HepG2 (cell line): ENCODE measurements around the gene PKMYT1. TPM values are rescaled to one million over a fixed set of nuclear protein-coding genes. Genes with fewer than 3 reads are reported as not detected.

ENCODE experiments used
- ATAC-seq: fragments of 200-7000 bp; cut with Tn5 transposase; 3 replicates; pipeline ENCODE4 v1.9.1; 2020; ENCODE audit warnings: mild to moderate bottlenecking, moderate library complexity
- BruUV-seq: library from RNA; stranded (reverse); fragments of 400-500 nt; replicated peaks from 2 replicates; lab custom pipeline; 2021; lab: Mats Ljungman, UMichigan
- CTCF ChIA-PET: fragments of 300-600 bp; formaldehyde crosslinking; extraction: SDS; loops from one replicate; lab custom pipeline; 2021; ENCODE audit warnings: low total read pairs, inconsistent platforms, low intra/inter-chr PET ratio; lab: Yijun Ruan, JAX
- POLR2A ChIA-PET: fragments of 350-600 bp; sonication (Branson Sonifier 250); formaldehyde crosslinking; loops from one replicate; lab custom pipeline; 2020; ENCODE audit warnings: antibody characterized with exemption, inconsistent platforms; lab: Yijun Ruan, JAX
- DNase-seq: peaks from one replicate; pipeline ENCODE4 v3.0.0-alpha.2; 2015; ENCODE audit warnings: low spot score
- FAIRE-seq: peaks from 3 replicates; lab custom pipeline; 2011; peaks lifted over from hg19 to GRCh38; lab: Jason Lieb, UNC
- H2AFZ ChIP-seq: one replicate; pipeline ENCODE4 v1.6.1; 2011; ENCODE audit warnings: low read length, inconsistent platforms
- H3K27ac ChIP-seq: fragments of 300-600 bp; 3 replicates; pipeline ENCODE4 v1.8.0; 2011; ENCODE audit warnings: mixed run types, mild to moderate bottlenecking, mixed read lengths, low read length, inconsistent platforms; ENCODE audit not compliant: insufficient read depth; ENCODE audit errors: extremely low read length
- H3K27me3 ChIP-seq, 2 experiments: fragments of 200-600 bp in 1 of 2; 2 replicates in 1 of 2; 3 replicates in 1 of 2; pipeline versions ENCODE4 v1.6.0 to v1.8.0; 2011; ENCODE audit warnings: low read length in 2 of 2, mild to moderate bottlenecking in 2 of 2, moderate library complexity in 2 of 2, inconsistent platforms in 1 of 2; ENCODE audit not compliant: insufficient read depth in 2 of 2, control insufficient read depth in 1 of 2
- H3K36me3 ChIP-seq, 2 experiments: fragments of 200-600 bp in 1 of 2; replicated peaks in 1 of 2; 2 replicates in 1 of 2; 3 replicates in 1 of 2; pipeline versions ENCODE4 v1.5.1 to v1.8.0; 2011; ENCODE audit warnings: low read length in 2 of 2, inconsistent platforms in 1 of 2; ENCODE audit not compliant: insufficient read depth in 2 of 2, control insufficient read depth in 1 of 2
- H3K4me1 ChIP-seq: 2 replicates; pipeline ENCODE4 v1.5.1; 2012; ENCODE audit warnings: low read length, inconsistent platforms; ENCODE audit not compliant: insufficient read depth
- H3K4me2 ChIP-seq: 2 replicates; pipeline ENCODE4 v1.6.0; 2011; ENCODE audit warnings: low read depth, low read length, inconsistent platforms
- H3K4me3 ChIP-seq, 3 experiments: fragments of 200-600 bp in 1 of 3; sonication (generic), shearing (Covaris generic) in 1 of 3; replicated peaks in 1 of 3; 2 replicates each; pipeline ENCODE4 v1.5.1; 2011 to 2016; ENCODE audit warnings: low read length in 3 of 3, inconsistent platforms in 2 of 3, low read depth in 2 of 3, mild to moderate bottlenecking in 2 of 3, control low read depth in 1 of 3, mixed read lengths in 1 of 3; ENCODE audit not compliant: insufficient read depth in 1 of 3
- H3K79me2 ChIP-seq: one replicate; pipeline ENCODE4 v1.6.1; 2011; ENCODE audit warnings: low read length, inconsistent platforms; ENCODE audit not compliant: insufficient read depth
- H3K9ac ChIP-seq: 2 replicates; pipeline ENCODE4 v1.6.0; 2011; ENCODE audit warnings: mild to moderate bottlenecking, low read depth, low read length, inconsistent platforms; ENCODE audit not compliant: insufficient read depth
- H3K9me3 ChIP-seq: 2 replicates; pipeline ENCODE4 v1.5.1; 2012; ENCODE audit warnings: mild to moderate bottlenecking, low read length
- H4K20me1 ChIP-seq: 2 replicates; pipeline ENCODE4 v1.6.0; 2011; ENCODE audit warnings: inconsistent platforms, mild to moderate bottlenecking, low read length, moderate library complexity; ENCODE audit not compliant: insufficient read depth
- AKAP8 ChIP-seq: sonication (generic); formaldehyde crosslinking; IDR thresholded peaks from 2 replicates; pipeline ENCODE4 v1.5.1; 2020; ENCODE audit warnings: mild to moderate bottlenecking, missing genetic modification reagents
- FOSL1 ChIP-seq: sonication (generic); formaldehyde crosslinking; IDR thresholded peaks from 2 replicates; pipeline ENCODE4 v1.9.0; 2021; ENCODE audit warnings: missing genetic modification reagents, borderline replicate concordance
- HDAC1 ChIP-seq: sonication (generic); formaldehyde crosslinking; IDR thresholded peaks from 2 replicates; pipeline ENCODE4 v1.5.1; 2020; ENCODE audit warnings: mild to moderate bottlenecking, missing genetic modification reagents
- HNF4G ChIP-seq, 2 experiments: sonication (generic) in 1 of 2; formaldehyde crosslinking in 1 of 2; IDR thresholded peaks; 2 replicates each; pipeline versions ENCODE4 v1.4.0 to v1.6.1; 2011 to 2020; ENCODE audit warnings: borderline replicate concordance in 2 of 2, low read depth in 2 of 2, mild to moderate bottlenecking in 2 of 2, low read length in 1 of 2, missing genetic modification reagents in 1 of 2, moderate library complexity in 1 of 2
- IRF9 ChIP-seq: sonication (generic); formaldehyde crosslinking; IDR thresholded peaks from 2 replicates; pipeline ENCODE4 v1.8.0; 2022; ENCODE audit warnings: missing genetic modification reagents, mild to moderate bottlenecking, borderline replicate concordance
- LBX2 ChIP-seq: sonication (generic); formaldehyde crosslinking; IDR thresholded peaks from 2 replicates; pipeline ENCODE4 v1.5.0; 2020; ENCODE audit warnings: missing genetic modification reagents, mild to moderate bottlenecking, borderline replicate concordance
- MTF1 ChIP-seq: sonication (generic); formaldehyde crosslinking; IDR thresholded peaks from 2 replicates; pipeline ENCODE4 v1.5.0; 2020; ENCODE audit warnings: missing genetic modification reagents
- PAXIP1 ChIP-seq: sonication (generic); formaldehyde crosslinking; conservative IDR thresholded peaks from 2 replicates; pipeline ENCODE4 v1.4.0; 2020; ENCODE audit warnings: mild to moderate bottlenecking, missing genetic modification reagents, moderate library complexity
- PHF5A ChIP-seq: IDR thresholded peaks from one replicate; pipeline ENCODE4 v1.6.1; 2018; ENCODE audit warnings: low read depth, missing genetic modification reagents; ENCODE audit not compliant: unreplicated experiment
- TFE3 ChIP-seq: IDR thresholded peaks from 2 replicates; pipeline ENCODE4 v1.6.1; 2016
- ZNF3 ChIP-seq: IDR thresholded peaks from 2 replicates; pipeline ENCODE4 v1.7.0; 2017; ENCODE audit warnings: inconsistent platforms
- ZNF484 ChIP-seq: sonication (generic); formaldehyde crosslinking; IDR thresholded peaks from 2 replicates; pipeline ENCODE4 v1.5.1; 2020; ENCODE audit warnings: mild to moderate bottlenecking, low read depth, missing genetic modification reagents, borderline replicate concordance
- ZNF577 ChIP-seq: sonication (generic); formaldehyde crosslinking; IDR thresholded peaks from 2 replicates; pipeline ENCODE4 v1.4.0; 2020; ENCODE audit warnings: mild to moderate bottlenecking, low read depth, missing genetic modification reagents, borderline replicate concordance
- ZNF816 ChIP-seq: sonication (generic); formaldehyde crosslinking; IDR thresholded peaks from 2 replicates; pipeline ENCODE4 v1.8.0; 2022; ENCODE audit warnings: missing genetic modification reagents, mild to moderate bottlenecking, borderline replicate concordance
- WGBS: methylation state at CpG from one replicate; pipeline ENCODE4 v1.1.6; 2017; ENCODE audit warnings: low lambda C conversion rate; 5-methylcytosine and 5-hydroxymethylcytosine counted together
- in situ Hi-C: cut with HindIII; loops from 2 replicates; pipeline ENCODE4 v1.10.0; 2017; ENCODE audit warnings: low pct_unique_long_range_greater_than_20kb; ENCODE audit not compliant: extremely low pct_ligation_motif_present
- intact Hi-C: fragments of 100-400 bp; cut with micrococcal nuclease; formaldehyde crosslinking; loops from one replicate; pipeline ENCODE4 v1.10.0; 2022; ENCODE audit not compliant: unreplicated experiment
- polyA plus RNA-seq, 8 experiments: library from polyadenylated mRNA; depleted of rRNA in 3 of 8; stranded (reverse) in 7 of 8; unstranded in 1 of 8; fragments of >200 nt; fragmentation: Illumina TruSeq in 4 of 8; extraction: Trizol in 4 of 8; gene quantifications; 2 replicates each; pipeline versions ENCODE4 v1.2.1 to v1.2.3, GENCODE V29; 2011 to 2016; ENCODE audit warnings: low read depth in 4 of 8, missing spikeins in 1 of 8, mixed read lengths in 1 of 8; ENCODE audit not compliant: insufficient read depth in 1 of 8
- total RNA-seq, 5 experiments: library from RNA; depleted of rRNA; stranded (reverse); fragments of >200 nt; fragmentation: Illumina TruSeq; extraction: Trizol; gene quantifications; 2 replicates each; pipeline ENCODE4 v1.2.3, GENCODE V29; 2016; ENCODE audit warnings: low read depth in 1 of 5

The PKMYT1 gene
- total and polyA plus RNA-seq, 2 of the 13 experiments (the other 11 are each of a cell fraction or from before 2014, with no cell fraction given), result 7.0 to 27.8 TPM

GRCh38 chr16:3023415-3023668 lies 43.1 kb upstream of the PKMYT1 start (continued):
- TF ChIP-seq PHF5A, result peak; percentile 4
- TF ChIP-seq FOSL1 (CRISPR knock-in tag), result no peak

GRCh38 chr16:3022684-3023414 lies 42.6 kb upstream of the PKMYT1 start:
- Histone ChIP-seq H3K9me3 (no peaks in the 10 kb centered on the region), H3K9ac (peak overlapping the region; percentile 99), H3K27me3 (no peaks in the 10 kb centered on the region; a peak in 2 of 5 replicates), H3K4me2 (peak overlapping the region; percentile 85), H3K36me3 (peaks cover 16 to 17% of the 10 kb centered on the region in 2 experiments; a peak in 4 of 5 replicates), H3K79me2 (peaks cover 5% of the 10 kb centered on the region), H3K4me1 (peaks cover 51% of the 10 kb centered on the region), H4K20me1 (peaks cover 31% of the 10 kb centered on the region; the same call in 1 of the 2 replicates), H3K27ac (peak overlapping the region; percentile 93), H2AFZ (no peak overlapping the region), H3K4me3 (peak overlapping the region; percentile 62 to 93 (median 65))
- no TSS peak for BruUV-seq
- FAIRE-seq (no peak), DNase-seq (no peak), ATAC-seq (peak; percentile 1; the same call in 2 of the 3 replicates)
- POLR2A ChIA-PET, result interaction anchor here (0.6 to 18.8 kb wide), 17 partner anchors 9 to 271 kb away, joined by 3 to 750 read pairs (median 4); partner anchors contain the start of genes CLDN9, IL32, KREMEN2 and PKMYT1
- CTCF ChIA-PET, result no interaction called here
- in situ Hi-C loops (no loop called here), intact Hi-C loops (no loop called here)
- WGBS, result 27% methylated on average over 6 of the region's 8 CpGs
- TF ChIP-seq LBX2 (CRISPR knock-in tag), result peak; percentile 31; the same call in 1 of the 2 replicates
- TF ChIP-seq HDAC1, result peak; percentile 5; the same call in 1 of the 2 replicates
- TF ChIP-seq ZNF484 (CRISPR knock-in tag), result no peak
- no peak for TF ChIP-seq AKAP8
- no peak for TF ChIP-seq HNF4G (IDR thresholded peaks at IDR 0.05; ENCODE audit: borderline replicate concordance, low read depth, low read length)
- no peak for TF ChIP-seq HNF4G (CRISPR knock-in tag; IDR thresholded peaks at IDR 0.05; ENCODE audit: borderline replicate concordance, low read depth)
- TF ChIP-seq ZNF577 (CRISPR knock-in tag), result no peak
- TF ChIP-seq ZNF816 (CRISPR knock-in tag), result no peak
- TF ChIP-seq MTF1 (CRISPR knock-in tag), result no peak
- no peak for TF ChIP-seq IRF9
- no peak for TF ChIP-seq TFE3 (CRISPR knock-in tag)
- TF ChIP-seq ZNF3 (CRISPR knock-in tag), result no peak
- no peak for TF ChIP-seq PAXIP1 (CRISPR knock-in tag)
